Hematopoietic multipotent progenitor cell treated with erythropoietin and hydrocortisone succinate and interleukin-3 and kit ligand, for 6 days (in vitro differentiated cells): Measurements from ENCODE around the gene MIS18A.
"Not testable (repeated sequence)": the region's sequence is repeated elsewhere in the genome, so short reads cannot be mapped to it uniquely, and the experiment has no call there.

Experiments
- DNase-seq: peaks from one replicate; pipeline ENCODE4 v3.0.0-alpha.2; 2015

The MIS18A gene, protein sequence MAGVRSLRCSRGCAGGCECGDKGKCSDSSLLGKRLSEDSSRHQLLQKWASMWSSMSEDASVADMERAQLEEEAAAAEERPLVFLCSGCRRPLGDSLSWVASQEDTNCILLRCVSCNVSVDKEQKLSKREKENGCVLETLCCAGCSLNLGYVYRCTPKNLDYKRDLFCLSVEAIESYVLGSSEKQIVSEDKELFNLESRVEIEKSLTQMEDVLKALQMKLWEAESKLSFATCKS

GRCh38 chr21:32278518-32279376 lies at the start of gene MIS18A:
TSS of gene MIS18A (minus strand) at chr21:32279049. CDS start at chr21:32279014, 35 bp downstream.
- peak; percentile 96 for DNase-seq

DNA sequence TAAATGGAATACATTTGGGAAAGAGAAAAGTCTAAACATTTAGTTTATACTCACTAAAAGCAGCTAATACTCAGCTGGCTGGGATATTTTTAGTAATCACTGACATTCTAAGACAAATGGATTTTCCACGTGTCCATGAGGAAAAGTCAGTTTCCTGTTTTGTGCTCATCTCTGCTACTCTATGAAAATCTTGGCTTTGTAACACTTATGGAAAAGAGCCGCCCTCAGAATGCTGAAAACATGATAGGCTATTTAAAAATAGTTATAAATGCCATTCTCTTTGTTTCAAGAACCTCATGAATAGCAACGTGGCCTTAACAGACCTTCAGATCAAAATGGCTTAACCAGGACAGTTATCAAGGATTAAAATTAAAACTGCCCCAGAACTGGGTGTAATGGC lies 49.7 kb upstream of the MIS18A start:
- no peak for DNase-seq

DNA sequence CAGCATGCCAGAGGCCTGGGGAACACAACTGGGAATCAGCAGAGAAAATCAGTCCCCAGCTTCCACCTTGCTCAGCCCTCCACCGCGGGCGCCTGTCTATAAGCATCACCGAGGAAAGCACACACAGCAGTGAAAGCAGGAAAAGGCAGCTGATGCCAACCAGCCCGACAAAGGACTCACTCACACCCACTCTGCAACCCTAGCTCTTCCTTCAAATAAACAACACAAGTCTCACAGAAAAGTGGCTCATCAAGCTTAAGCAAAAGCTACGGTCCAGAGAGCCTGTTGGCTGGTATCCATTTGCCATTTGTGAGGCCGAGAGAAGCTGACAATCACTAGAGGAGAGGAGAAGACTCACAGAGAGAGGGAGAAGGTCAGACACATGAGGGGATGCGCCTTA lies 46.9 kb upstream of the MIS18A start:
- no peak for DNase-seq

- no peak for DNase-seq
These were observed 43.8 kb upstream of the MIS18A start for GRCh38 chr21:32322676-32323075.

- no peak for DNase-seq
These were observed 43.3 kb upstream of the MIS18A start for GRCh38 chr21:32322103-32322502.

DNA sequence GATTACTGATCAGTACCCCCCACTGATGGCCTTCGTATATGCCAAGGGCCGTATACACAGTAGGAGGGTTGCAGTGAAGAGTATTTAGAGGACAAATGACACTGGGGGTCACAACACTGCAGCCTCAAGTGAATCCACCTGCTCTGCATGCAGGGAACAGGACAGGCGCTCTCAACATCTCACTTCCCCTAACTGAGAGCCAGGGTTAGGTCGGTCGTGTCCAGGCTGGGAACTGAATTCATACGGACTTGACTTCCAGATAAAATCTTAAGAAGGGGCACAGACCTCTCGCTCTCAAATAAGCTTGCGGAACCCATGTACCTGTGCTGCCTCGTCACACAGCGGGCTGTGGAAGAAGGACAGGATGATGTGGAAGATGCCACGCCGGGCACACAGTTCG lies 42.6 kb upstream of the MIS18A start:
- DNase-seq = no peak

GRCh38 chr21:32320726-32321125 lies 41.9 kb upstream of the MIS18A start:
- DNase-seq = no peak

DNA sequence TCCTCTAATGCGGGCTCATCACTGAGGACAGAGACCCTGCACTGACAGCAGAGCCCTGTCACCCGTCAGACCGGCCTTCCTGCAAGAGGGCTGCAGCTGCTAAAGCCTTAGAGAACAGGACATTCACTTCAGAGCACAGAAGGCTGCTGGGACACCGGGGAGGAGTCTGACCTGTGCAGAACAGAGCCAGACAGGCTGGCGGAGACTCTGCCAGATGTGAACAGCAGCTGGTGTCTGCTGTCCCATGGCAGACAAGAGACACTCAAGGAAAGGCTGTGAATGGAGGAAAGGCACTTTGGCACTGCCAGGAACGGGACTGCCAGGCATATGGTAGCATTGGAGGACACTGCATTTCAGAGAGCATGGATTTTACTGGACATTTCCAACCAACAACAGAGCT lies 41.2 kb upstream of the MIS18A start:
- no peak for DNase-seq

- no peak for DNase-seq
These were observed 40.2 kb upstream of the MIS18A start for GRCh38 chr21:32319012-32319411.

DNA sequence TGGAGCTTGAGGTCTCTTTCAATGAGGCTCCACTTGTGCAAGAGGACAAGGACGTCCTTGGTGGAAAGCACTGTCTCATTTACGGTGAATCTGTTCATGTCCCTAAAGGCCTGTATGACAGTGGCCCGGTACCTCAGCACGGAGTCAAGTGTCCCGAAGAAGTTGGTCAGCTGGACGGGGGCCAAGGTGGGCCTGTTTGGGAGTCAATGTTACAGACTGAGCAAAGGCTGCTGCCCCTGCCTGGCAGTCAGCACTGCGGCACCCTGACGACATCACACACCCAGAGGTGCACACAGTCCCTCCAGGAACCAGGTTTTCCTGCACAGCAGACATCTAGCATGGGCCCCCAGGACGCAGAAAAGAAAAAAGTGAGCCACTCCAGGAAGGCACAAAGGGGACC lies 38.9 kb upstream of the MIS18A start:
- DNase-seq = no peak

DNA sequence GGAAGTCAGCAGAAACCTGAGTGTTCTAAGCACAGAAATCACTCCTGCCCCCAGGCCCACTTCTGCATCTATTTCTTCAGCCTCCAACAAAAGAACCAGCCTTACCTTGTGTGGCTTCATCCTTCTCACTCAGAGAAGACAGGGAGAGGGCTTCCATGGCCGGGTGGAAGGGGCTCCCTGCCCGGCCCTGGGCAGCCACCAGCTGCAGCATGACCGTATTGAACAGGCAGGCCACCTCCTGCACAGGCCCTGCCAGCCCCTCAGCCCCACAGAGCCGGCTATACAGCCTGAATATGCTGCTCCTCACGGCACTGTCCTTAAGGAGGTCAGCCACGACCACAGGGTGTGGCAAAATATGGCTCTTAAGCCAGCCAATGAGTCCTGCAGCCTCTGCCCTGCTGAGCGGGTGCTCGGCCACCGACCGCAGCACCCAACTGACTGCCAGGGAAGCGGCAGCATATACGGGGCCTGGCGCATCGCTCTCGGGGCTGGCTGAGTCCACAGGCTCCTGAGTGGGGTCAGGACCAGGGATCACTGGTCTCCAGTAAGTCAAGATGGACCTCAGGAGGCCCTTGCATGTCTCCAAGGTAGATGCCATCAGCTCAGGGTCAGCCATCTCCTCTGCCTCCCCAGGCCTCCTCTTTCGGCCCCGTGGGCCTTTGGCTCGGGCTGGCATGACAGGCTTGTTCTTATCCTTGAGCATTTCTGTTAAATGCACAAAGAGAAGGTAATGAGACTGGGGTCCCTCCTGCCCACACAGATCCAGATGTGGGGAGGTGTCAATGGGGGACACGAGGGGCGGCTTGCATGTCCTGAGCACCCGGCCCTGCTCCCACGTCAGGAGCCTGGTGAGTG lies 37.7 kb upstream of the MIS18A start:
- no peak for DNase-seq

- no peak for DNase-seq
These were observed 36.8 kb upstream of the MIS18A start for GRCh38 chr21:32315511-32316281.

GRCh38 chr21:32314806-32315205 lies 36.0 kb upstream of the MIS18A start:
- no peak for DNase-seq

DNA sequence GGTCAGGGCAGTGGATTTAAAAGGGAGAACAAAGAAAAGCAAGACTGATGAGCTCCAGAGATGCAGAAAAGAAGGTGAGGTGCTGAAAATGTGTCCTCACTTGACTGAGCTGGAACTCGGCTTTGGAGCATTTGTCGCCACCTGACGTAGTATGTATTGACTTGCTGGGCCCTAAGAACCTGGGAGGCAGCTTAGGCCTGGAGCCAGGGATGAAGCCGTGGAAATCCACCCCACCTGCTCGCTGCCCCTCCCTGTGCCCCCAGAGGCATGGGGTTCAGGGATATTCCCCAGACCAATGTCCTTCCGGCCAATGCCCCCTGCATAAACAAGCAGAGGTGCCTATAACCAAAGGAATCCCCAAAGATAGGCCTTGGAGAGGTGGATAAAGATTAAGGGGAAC lies 34.1 kb upstream of the MIS18A start:
- DNase-seq = no peak

- DNase-seq = no peak
These were observed 33.5 kb upstream of the MIS18A start for GRCh38 chr21:32312326-32312725.

DNA sequence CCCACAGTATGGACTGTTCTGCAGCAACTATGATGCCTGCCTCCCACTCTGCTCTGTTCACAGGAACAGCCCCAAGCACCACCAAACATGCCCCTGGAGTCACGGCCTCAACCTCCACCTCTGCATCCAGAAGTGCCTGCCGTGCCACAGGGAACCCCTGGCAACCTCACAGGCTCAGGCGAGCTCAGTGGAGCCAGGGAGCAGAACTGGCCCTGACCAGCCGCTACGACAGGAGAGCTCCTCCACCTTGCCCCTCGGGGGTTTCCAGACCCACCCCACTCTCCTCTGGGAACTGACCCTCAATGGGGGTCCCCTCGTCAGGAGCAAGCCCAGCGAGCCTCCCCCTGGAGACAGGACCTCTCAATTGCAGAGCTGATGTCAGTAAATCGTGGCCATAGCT lies 32.8 kb upstream of the MIS18A start:
- no peak for DNase-seq

- not testable (repeated sequence) for DNase-seq
These were observed 32.1 kb upstream of the MIS18A start for GRCh38 chr21:32310976-32311375.

DNA sequence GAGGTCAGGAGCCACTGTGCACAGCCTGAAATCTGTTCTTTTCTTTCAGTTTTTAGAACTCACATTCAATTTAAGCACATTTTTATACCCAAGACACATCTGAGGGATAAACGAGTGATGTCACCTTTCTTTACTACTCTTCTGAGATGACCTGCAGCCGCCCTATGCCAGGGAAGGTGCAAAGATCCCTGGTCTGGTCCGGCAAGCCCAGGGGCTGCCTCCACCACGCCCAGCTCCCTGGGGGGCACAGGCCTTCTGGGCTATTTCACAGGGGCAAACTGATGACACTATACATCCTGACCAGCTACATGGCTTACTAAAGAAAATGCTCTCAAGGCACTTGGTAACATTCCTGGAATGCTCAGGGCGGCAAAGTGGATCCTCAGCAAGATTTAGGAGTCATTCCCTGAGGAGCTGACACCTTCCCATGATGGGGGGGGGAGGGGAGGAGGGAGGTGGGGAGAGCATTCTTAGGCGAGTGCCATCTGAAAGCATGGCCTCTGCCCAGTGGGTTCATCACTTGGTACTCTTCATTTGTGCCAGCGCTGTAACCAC lies 31.1 kb upstream of the MIS18A start:
- no peak for DNase-seq

GRCh38 chr21:32308696-32309095 lies 29.8 kb upstream of the MIS18A start:
- DNase-seq = no peak

DNA sequence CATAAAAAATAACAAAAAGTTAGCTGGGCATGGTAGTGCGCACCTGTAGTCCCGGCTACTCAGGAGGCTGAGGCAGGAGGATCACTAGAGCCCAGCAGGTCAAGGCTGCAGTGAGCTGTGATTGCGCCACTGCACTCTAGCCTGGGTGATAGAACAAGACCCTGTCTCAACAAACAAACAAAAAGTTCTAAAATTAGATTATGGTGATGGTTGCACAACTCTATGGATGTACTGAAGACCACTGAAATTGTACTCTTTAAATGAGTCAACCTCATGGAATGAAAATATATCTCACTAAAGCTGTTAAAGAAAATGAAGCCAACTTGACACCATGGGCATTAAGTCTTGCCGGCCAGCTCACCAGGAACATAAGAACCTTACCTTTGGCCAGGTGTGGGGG lies 28.9 kb upstream of the MIS18A start:
- no peak for DNase-seq

GRCh38 chr21:32306021-32306780 lies 27.4 kb upstream of the MIS18A start:
- no peak for DNase-seq

DNA sequence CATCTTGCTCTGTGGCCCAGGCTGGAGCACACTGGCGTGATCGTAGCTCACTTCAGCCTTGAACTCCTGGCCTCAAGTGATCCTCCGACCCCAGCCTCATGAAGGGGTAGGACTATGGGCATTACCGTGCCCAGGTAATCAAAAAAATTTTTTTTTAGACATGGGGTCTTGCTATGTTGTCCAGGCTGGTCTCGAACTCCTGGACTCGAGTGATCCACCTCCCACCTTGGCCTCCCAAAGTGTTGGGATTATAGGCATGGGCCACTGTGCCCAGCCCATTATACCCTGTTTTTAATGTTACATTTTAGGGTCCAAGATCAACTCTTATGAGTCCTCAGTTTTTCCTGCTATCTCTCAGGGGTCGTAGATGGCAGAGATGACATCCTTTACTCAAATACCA lies 26.1 kb upstream of the MIS18A start:
- DNase-seq = no peak
